Bronchial epithelial cell (primary cell): Measurements from ENCODE around the gene KMT2B. TPM values are rescaled to one million over a fixed set of nuclear protein-coding genes. Genes with fewer than 3 reads are reported as not detected.

Source experiments
- DNase-seq: peaks from one replicate; pipeline ENCODE4 v3.0.0-alpha.2; 2010; ENCODE audit warnings: low read depth
- FAIRE-seq: peaks from 2 replicates; lab custom pipeline; 2011; peaks lifted over from hg19 to GRCh38; lab: Jason Lieb, UNC
- H3K27me3 ChIP-seq: 2 replicates; pipeline ENCODE4 v1.5.1; 2011; ENCODE audit warnings: low read length; ENCODE audit not compliant: control insufficient read depth, insufficient read depth
- H3K36me3 ChIP-seq: 2 replicates; pipeline ENCODE4 v1.5.1; 2011; ENCODE audit warnings: low read length; ENCODE audit not compliant: control insufficient read depth, insufficient read depth
- H3K4me3 ChIP-seq: 2 replicates; pipeline ENCODE4 v1.5.1; 2011; ENCODE audit warnings: mild to moderate bottlenecking, low read depth, low read length, control low read depth
- total RNA-seq: library from RNA; depleted of rRNA; stranded (reverse); fragments of >200 nt; gene quantifications from 2 replicates; pipeline ENCODE4 v1.2.1, GENCODE V29; 2014
- TF ChIP-seq, protein P1 (sequence below): IDR thresholded peaks from 2 replicates; pipeline ENCODE4 v1.5.1; 2011; ENCODE audit warnings: mild to moderate bottlenecking, moderate library complexity, low read length, control low read depth, inconsistent platforms; ENCODE audit not compliant: insufficient read depth, severe bottlenecking

KMT2B gene
- total RNA-seq, 1 donor from 2014 or later: 3.4 TPM

DNA sequence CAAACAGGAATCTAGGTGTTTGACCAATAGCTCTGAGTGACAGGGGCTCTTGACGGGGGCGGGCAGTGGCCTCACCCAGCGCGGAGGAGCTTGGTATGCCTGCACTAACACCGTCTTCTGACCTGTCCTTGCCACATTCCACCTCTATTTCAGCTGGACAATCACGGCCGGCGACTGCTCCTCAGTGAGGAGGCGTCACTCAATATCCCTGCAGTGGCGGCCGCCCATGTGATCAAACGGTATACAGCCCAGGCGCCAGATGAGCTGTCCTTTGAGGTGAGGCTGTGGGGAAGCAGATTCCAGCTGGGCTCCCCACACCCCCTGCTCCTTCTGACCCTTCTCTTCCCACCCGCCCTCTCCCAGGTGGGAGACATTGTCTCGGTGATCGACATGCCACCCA lies 62.3 kb downstream of the KMT2B start:
- Histone ChIP-seq H3K36me3 (no peaks in the 10 kb centered on the region), H3K4me3 (no peak overlapping the region), H3K27me3 (no peaks in the 10 kb centered on the region)
- FAIRE-seq (no peak), DNase-seq (no peak)
- TF ChIP-seq, protein P1, sequence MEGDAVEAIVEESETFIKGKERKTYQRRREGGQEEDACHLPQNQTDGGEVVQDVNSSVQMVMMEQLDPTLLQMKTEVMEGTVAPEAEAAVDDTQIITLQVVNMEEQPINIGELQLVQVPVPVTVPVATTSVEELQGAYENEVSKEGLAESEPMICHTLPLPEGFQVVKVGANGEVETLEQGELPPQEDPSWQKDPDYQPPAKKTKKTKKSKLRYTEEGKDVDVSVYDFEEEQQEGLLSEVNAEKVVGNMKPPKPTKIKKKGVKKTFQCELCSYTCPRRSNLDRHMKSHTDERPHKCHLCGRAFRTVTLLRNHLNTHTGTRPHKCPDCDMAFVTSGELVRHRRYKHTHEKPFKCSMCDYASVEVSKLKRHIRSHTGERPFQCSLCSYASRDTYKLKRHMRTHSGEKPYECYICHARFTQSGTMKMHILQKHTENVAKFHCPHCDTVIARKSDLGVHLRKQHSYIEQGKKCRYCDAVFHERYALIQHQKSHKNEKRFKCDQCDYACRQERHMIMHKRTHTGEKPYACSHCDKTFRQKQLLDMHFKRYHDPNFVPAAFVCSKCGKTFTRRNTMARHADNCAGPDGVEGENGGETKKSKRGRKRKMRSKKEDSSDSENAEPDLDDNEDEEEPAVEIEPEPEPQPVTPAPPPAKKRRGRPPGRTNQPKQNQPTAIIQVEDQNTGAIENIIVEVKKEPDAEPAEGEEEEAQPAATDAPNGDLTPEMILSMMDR: no peak

DNA sequence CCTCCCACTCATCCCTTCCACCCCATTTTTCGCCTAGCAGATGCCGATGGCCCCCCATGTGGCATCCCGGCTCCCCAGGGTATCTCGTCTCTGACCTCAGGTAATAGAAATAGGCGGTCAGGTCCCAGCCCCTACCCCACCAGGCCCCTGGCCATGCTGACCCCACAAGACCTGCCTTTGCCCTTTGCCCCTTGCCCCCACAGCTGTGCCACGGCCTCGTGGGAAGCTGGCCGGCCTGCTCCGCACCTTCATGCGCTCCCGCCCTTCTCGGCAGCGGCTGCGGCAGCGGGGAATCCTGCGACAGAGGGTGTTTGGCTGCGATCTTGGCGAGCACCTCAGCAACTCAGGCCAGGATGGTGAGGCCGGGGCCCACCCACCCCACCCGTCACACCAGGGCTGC lies 62.9 kb downstream of the KMT2B start:
- no peaks in the 10 kb centered on the region for H3K27me3 ChIP-seq
- no peak overlapping the region for H3K4me3 ChIP-seq
- no peak for DNase-seq
- TF ChIP-seq, protein P1: no peak
- no peaks in the 10 kb centered on the region for H3K36me3 ChIP-seq
- FAIRE-seq: no peak

DNA sequence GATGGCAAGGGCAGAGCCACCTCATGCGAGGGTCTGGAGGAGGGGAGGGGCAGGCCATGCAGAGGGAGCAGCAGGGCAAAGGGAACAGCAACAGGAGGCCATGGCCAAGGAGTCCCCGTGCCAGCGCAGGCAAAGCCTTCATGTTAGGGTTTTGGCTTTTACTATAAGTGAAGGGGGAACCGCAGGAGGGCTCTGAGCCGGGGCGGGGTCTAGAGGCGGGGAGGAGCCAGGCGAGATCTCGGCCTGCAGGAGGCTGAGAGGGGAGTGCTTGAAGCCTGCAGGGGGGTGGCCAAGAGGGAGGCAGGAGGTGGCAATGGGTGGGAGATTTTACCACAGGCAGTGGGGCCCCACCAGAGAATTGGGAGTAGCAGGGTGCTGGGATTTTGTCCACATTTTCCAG lies 63.8 kb downstream of the KMT2B start:
- no peak for FAIRE-seq
- H3K36me3 ChIP-seq: no peaks in the 10 kb centered on the region

DNA sequence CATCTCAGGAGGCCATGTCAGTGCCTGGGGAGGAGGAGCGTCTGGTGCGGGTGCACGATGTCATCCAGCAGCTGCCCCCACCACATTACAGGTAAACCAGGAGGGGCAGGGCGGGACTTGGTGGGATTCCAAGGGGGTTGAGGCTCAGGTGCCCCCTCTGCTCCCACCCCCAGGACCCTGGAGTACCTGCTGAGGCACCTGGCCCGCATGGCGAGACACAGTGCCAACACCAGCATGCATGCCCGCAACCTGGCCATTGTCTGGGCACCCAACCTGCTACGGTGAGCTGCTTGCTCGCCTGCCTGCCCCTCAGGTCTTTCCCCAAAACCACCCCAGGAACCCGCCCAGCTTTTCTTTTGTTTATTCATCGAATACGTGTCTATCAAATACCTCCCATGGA lies 64.8 kb downstream of the KMT2B start:
- Histone ChIP-seq H3K27me3 (no peaks in the 10 kb centered on the region), H3K36me3 (no peaks in the 10 kb centered on the region), H3K4me3 (no peak overlapping the region)
- DNase-seq (no peak), FAIRE-seq (no peak)
- TF ChIP-seq, protein P1: no peak

More for the DNA sequence above, 63.8 kb downstream of the KMT2B start:
- TF ChIP-seq, protein P1: no peak
- DNase-seq: no peak
- Histone ChIP-seq H3K4me3 (no peak overlapping the region), H3K27me3 (no peaks in the 10 kb centered on the region)

DNA sequence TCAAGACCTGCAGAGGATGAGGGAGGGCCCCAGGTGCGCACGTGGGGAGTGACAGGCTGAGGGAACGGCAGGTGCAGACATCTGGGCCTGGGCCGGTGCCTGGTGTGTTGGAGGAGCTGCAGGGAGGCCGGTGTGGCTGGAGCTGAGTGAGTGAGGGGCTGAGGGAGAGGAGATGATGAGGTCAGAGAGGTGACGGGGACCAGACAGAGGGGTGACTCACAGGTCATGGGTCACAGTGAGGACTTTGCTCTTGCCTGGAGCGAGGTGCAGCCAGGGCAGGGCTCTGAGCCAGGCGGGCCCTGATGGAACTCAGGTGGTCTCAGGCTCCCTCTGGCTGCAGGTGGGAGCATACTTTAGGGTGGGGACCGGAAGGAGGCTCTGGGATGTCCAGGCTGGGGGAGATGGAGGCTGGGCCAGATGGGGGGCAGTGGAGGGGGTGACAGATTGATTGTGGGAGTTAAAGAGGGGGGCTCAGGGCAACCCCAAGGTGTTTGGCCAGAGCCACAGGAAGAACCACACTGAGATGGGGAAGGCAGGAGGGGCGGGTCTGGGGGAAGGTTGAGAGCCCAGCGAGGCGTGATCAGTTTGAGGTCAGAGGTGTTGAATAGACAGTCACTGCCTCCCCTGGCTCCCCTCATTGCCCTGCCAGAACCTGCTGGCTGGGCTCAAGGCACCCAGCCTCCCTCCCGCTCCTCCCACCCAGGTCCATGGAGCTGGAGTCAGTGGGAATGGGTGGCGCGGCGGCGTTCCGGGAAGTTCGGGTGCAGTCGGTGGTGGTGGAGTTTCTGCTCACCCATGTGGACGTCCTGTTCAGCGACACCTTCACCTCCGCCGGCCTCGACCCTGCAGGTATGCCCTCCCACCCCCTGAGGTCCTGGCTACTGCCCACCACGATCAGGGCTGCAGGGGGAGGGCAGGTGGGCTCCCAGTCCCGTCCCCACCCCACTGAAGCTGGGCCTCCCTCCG lies 65.9 kb downstream of the KMT2B start:
- Histone ChIP-seq H3K27me3 (no peaks in the 10 kb centered on the region), H3K36me3 (no peaks in the 10 kb centered on the region), H3K4me3 (no peak overlapping the region)
- FAIRE-seq (no peak), DNase-seq (no peak)
- TF ChIP-seq, protein P1: no peak
